VCaP (cell line): ENCODE data around the gene BNIP2.

Source experiments
- H3K27ac ChIP-seq: fragments of 450-650 bp; 2 replicates; pipeline ENCODE4 v1.5.1; 2017
- TF ChIP-seq, protein P1 (sequence below): fragments of 450-650 bp; conservative IDR thresholded peaks from 2 replicates; pipeline ENCODE4 v1.5.1; 2017; ENCODE audit warnings: mild to moderate bottlenecking, moderate library complexity

BNIP2 gene

DNA sequence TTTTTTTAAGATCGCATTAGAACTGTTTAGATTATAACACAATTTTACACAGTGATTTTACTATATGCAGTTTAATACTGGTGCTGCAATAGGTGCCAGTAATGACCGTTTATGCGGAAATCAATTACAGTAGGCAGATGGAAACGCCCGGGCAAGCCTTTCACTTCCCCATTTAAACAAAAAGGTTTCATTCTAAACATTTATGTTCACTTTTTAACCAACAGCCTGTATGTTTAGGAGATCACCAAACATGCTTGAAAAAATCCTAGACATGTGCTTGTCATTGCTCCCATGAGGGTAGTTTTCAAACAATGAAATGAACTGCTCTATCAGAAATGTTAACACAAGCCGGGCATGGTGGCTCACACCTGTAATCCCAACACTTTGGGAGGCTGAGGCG lies 2.7 kb downstream of the BNIP2 start:
- no peak overlapping the region for H3K27ac ChIP-seq
- TF ChIP-seq, protein P1, sequence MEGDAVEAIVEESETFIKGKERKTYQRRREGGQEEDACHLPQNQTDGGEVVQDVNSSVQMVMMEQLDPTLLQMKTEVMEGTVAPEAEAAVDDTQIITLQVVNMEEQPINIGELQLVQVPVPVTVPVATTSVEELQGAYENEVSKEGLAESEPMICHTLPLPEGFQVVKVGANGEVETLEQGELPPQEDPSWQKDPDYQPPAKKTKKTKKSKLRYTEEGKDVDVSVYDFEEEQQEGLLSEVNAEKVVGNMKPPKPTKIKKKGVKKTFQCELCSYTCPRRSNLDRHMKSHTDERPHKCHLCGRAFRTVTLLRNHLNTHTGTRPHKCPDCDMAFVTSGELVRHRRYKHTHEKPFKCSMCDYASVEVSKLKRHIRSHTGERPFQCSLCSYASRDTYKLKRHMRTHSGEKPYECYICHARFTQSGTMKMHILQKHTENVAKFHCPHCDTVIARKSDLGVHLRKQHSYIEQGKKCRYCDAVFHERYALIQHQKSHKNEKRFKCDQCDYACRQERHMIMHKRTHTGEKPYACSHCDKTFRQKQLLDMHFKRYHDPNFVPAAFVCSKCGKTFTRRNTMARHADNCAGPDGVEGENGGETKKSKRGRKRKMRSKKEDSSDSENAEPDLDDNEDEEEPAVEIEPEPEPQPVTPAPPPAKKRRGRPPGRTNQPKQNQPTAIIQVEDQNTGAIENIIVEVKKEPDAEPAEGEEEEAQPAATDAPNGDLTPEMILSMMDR, result no peak

DNA sequence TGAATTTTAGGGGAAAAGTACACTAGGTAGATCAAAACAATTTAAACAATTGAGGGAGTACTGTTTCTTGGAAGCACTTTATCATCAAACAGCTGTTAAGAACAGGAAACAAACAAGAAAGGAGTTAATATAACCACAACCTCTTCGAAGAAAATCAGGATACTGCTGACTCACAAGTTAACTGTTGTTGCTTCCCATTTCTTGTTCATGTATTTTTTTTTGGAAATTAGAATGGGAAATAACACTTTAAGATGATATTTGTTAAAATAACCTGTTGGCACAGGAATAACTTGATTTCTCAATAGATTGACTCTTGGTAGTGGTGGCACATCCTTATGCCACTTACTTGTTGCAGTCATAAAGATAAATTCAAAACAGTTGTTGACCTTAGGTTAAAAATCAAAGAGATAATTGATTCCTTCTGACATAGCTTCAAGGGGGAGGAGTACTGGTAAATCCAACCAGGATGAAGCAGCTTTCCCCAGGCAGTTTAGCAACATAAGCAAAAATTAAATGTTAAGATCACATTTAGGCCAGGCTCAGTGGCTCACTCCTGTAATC lies 3.3 kb downstream of the BNIP2 start:
- TF ChIP-seq, protein P1, result no peak
- no peak overlapping the region for H3K27ac ChIP-seq

- TF ChIP-seq, protein P1, result no peak
- no peak overlapping the region for H3K27ac ChIP-seq
These were observed 8.2 kb downstream of the BNIP2 start for GRCh38 chr15:59680870-59681269.

DNA sequence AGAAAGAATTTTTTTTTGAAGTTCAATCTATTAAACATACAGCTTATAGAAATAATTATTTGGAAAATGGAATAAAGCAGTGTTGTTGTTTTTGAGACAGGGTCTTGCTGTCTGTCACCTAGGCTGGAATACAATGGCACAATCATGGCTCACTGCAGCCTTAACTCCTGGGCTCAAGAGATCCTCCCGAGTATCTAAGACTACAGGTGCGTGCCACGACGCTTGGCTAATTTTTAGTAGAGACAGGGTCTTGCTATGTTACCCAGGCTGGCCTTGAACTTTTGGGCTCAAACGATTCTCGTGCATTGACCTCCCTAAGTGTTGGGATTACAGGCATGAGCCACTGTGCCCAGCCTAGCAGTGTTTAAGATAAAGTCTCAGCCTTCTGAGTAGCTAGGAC lies 8.8 kb downstream of the BNIP2 start:
- no peak overlapping the region for H3K27ac ChIP-seq
- TF ChIP-seq, protein P1, result no peak

DNA sequence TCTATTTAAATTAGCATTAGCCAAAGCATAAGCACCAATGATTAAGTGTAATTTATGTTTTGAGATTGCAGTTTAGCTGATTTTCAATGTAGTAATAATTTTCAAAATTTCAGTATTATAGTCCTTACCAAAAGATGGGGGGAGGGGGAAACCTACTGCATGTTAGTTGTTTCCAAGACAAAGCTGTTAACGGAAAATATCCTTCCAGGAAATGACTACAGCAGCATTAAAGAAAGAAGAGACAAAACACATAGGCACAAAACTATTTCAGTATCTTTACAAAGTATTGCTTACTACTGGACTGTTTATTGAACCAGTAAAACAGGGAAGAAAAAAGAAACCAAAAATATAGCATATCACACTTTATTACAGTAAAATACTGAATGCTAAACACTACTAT lies 10.5 kb downstream of the BNIP2 start:
- H3K27ac ChIP-seq, result no peak overlapping the region
- TF ChIP-seq, protein P1, result no peak

GRCh38 chr15:59678172-59678571 lies 10.9 kb downstream of the BNIP2 start:
- no peak overlapping the region for H3K27ac ChIP-seq
- TF ChIP-seq, protein P1, result no peak

- H3K27ac ChIP-seq, result no peak overlapping the region
- TF ChIP-seq, protein P1, result no peak
These were observed 12.6 kb downstream of the BNIP2 start for GRCh38 chr15:59676565-59676964.
